Head of caudate nucleus (tissue), 42 donors: ENCODE data around the gene ADAT1.
"Not testable (repeated sequence)": the region's sequence is repeated elsewhere in the genome, so short reads cannot be mapped to it uniquely, and the experiment has no call there.

Source experiments
- DNase-seq, 42 donors: peaks; one replicate each; pipeline versions ENCODE4 v3.0.0 to v3.0.0-alpha.2; 2020 to 2021; ENCODE audit warnings: mixed read lengths in 7 of 42
- intact Hi-C: fragments of 100-400 bp; cut with DNase I; formaldehyde crosslinking; loops from one replicate; pipeline ENCODE4 v1.15.0; 2022

The ADAT1 gene

GRCh38 chr16:75626806-75627205 lies 3.7 kb upstream of the ADAT1 start:
- no peak for DNase-seq
- intact Hi-C loops, result loop anchor here (10.0 kb wide), 2 partner anchors 162 to 192 kb away; partner anchors contain the start of genes CFDP1 and TMEM170A

GRCh38 chr16:75624921-75625334 lies 1.8 kb upstream of the ADAT1 start:
- intact Hi-C loops, result loop anchor here (5.0 to 10.0 kb wide), 3 partner anchors 58 to 190 kb away; partner anchors contain the start of genes CFDP1, GABARAPL2 and TMEM170A

GRCh38 chr16:75621170-75621477 lies 2.0 kb downstream of the ADAT1 start:
- peak in 5 of 42 donors; percentile 9 to 53 (median 30) for DNase-seq
- intact Hi-C loops, result loop anchor here (5.0 to 10.0 kb wide), 3 partner anchors 54 to 186 kb away; partner anchors contain the start of genes CFDP1, GABARAPL2 and TMEM170A

More at GRCh38 chr16:75624921-75625334, 1.8 kb upstream of the ADAT1 start:
- no peak for DNase-seq

- no peak for DNase-seq
- intact Hi-C loops, result loop anchor here (5.0 to 10.0 kb wide), 3 partner anchors 53 to 186 kb away; partner anchors contain the start of genes CFDP1, GABARAPL2 and TMEM170A
Measured at GRCh38 chr16:75620326-75621169, 2.5 kb downstream of the ADAT1 start.

- intact Hi-C loops, result no loop called here
- DNase-seq, result no peak
Measured at GRCh38 chr16:75618780-75619179, 4.3 kb downstream of the ADAT1 start.

GRCh38 chr16:75617121-75617520 lies 6.0 kb downstream of the ADAT1 start:
- intact Hi-C loops, result no loop called here

GRCh38 chr16:75616521-75617010 lies 6.5 kb downstream of the ADAT1 start:
- DNase-seq, result no peak
- intact Hi-C loops, result no loop called here

More at GRCh38 chr16:75617121-75617520, 6.0 kb downstream of the ADAT1 start:
- no peak for DNase-seq

GRCh38 chr16:75615619-75616018 lies 7.5 kb downstream of the ADAT1 start:
- intact Hi-C loops, result no loop called here
- no peak for DNase-seq

GRCh38 chr16:75614066-75614897 lies 8.8 kb downstream of the ADAT1 start:
- intact Hi-C loops, result no loop called here
- DNase-seq, result no peak

GRCh38 chr16:75606507-75606906 lies 16.6 kb downstream of the ADAT1 start:
- DNase-seq, result no peak
- intact Hi-C loops, result no loop called here

GRCh38 chr16:75603241-75603640 lies 19.8 kb downstream of the ADAT1 start:
- intact Hi-C loops, result no loop called here
- DNase-seq, result no peak

- intact Hi-C loops, result no loop called here
Measured at GRCh38 chr16:75599452-75600277, 23.4 kb downstream of the ADAT1 start.

GRCh38 chr16:75593825-75594820 lies 29.0 kb downstream of the ADAT1 start:
- DNase-seq, result no peak
- intact Hi-C loops, result no loop called here

More at GRCh38 chr16:75599452-75600277, 23.4 kb downstream of the ADAT1 start:
- no peak for DNase-seq

GRCh38 chr16:75593308-75593707 lies 29.8 kb downstream of the ADAT1 start:
- intact Hi-C loops, result no loop called here
- peak in 1 of 42 donors; percentile 13 for DNase-seq

- DNase-seq, intact Hi-C loops: not testable (repeated sequence)
Measured at GRCh38 chr16:75591927-75592326, 31.2 kb downstream of the ADAT1 start.

- intact Hi-C loops, result no loop called here
- DNase-seq, result peak in 24 of 42 donors; percentile 23 to 75 (median 44)
Measured at GRCh38 chr16:75590920-75591843, 31.9 kb downstream of the ADAT1 start.
